Gastrocnemius medialis (tissue), 4 donors: ENCODE data around the gene KCNG4.

ENCODE experiments used
- CTCF ChIP-seq, 5 experiments: fragments of 450-650 bp in 3 of 5; fragments of 200-600 bp in 2 of 5; sonication (generic) in 2 of 5; IDR thresholded peaks in 4 of 5; conservative IDR thresholded peaks in 1 of 5; 1 replicate in 4 of 5; 2 replicates in 1 of 5; pipeline ENCODE4 v1.5.1; 2016 to 2019; ENCODE audit warnings: antibody characterized with exemption in 5 of 5, mild to moderate bottlenecking in 3 of 5, moderate library complexity in 3 of 5
- POLR2A ChIP-seq, 2 donors: fragments of 450-650 bp; IDR thresholded peaks; one replicate each; pipeline ENCODE4 v1.6.1; 2017; ENCODE audit warnings: antibody characterized with exemption in 2 of 2, mild to moderate bottlenecking in 2 of 2, moderate library complexity in 2 of 2

DNA sequence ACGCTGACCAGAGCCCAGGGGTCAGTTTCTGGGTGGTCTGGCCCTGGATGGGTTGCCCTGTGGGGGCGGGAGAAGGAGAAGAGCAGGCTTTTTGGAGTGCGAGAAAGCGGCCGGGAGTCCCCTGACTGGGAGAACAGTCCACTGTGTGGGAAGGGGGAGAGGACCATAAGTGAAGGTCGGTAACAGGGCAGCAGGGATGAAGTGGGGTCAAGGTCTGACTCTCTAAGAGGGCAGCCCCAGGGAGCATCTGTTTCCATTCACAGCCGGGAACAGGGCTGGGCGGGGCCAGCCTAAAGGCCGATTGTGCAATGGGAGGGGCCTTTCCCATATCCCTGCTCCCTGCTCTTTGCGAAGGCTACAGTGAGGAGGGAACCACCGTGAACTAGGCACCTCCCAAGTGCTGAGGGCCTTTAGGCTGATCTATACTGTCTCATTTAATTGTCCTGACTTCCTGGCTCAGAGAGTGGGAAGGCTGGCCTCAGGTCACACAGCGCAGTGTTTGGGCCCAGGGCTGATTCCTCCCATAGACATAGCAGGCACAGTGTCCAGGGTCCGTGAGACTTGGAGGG lies 44.4 kb upstream of the KCNG4 start:
- TF ChIP-seq CTCF (IDR thresholded peaks at IDR 0.05 in 4 of 5, conservative IDR thresholded peaks at IDR 0.05 in 1 of 5) (no peak), POLR2A (IDR thresholded peaks at IDR 0.05) (no peak)
